Neural progenitor cell (in vitro differentiated cells): ENCODE results near the gene PLEKHA6.

Experiments used
- CTCF ChIP-seq: fragments of 200-600 bp; sonication (generic); IDR thresholded peaks from 2 replicates; pipeline ENCODE4 v1.5.1; 2017; ENCODE audit warnings: antibody characterized with exemption, mild to moderate bottlenecking
- EZH2 ChIP-seq: fragments of 200-600 bp; sonication (generic); IDR thresholded peaks from 2 replicates; pipeline ENCODE4 v1.6.1; 2017; ENCODE audit warnings: antibody characterized with exemption, mild to moderate bottlenecking, moderate library complexity
- EZH2phosphoT487 ChIP-seq: fragments of 200-600 bp; sonication (generic); IDR thresholded peaks from 2 replicates; pipeline ENCODE4 v1.6.1; 2017; ENCODE audit warnings: antibody characterized with exemption

DNA sequence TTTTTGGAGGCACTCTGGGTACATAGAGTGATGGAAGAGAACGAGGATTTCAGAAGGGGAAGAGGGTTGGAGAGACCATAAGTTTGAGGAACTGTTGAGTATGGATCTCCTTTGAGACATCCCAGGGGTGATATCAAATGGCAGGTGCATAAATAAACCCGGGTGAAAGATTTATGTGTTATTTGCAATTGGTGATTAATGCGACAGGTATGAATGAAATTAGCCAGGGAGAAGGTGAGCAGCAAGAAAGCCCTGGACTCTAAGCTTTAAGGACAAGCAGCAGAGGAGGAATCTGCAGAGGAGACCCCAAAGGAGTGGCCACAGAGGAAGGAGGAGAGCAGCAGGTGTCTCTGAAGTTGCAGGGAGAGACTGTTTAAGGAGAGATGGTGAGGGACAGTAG, 184.8 kb downstream of the PLEKHA6 start:
- no peak for TF ChIP-seq CTCF
- no peak for TF ChIP-seq EZH2
- TF ChIP-seq EZH2phosphoT487, result no peak
